K562 (cell line): ENCODE results near the gene HYPK. TPM values are rescaled to one million over a fixed set of nuclear protein-coding genes. Genes with fewer than 3 reads are reported as not detected.

ENCODE experiments used
- ATAC-seq: fragments of 200-7000 bp; cut with Tn5 transposase; 3 replicates; pipeline ENCODE4 v1.9.1; 2020; ENCODE audit warnings: moderate library complexity
- BruUV-seq: library from RNA; stranded (reverse); fragments of 400-500 nt; replicated peaks from 2 replicates; lab custom pipeline; 2021; lab: Mats Ljungman, UMichigan
- CTCF ChIA-PET: fragments of 300-600 bp; formaldehyde crosslinking; extraction: SDS; loops from one replicate; lab custom pipeline; 2021; ENCODE audit warnings: low intra/inter-chr PET ratio; lab: Yijun Ruan, JAX
- POLR2A ChIA-PET: fragments of 300-600, 350-650 bp; sonication (Branson Sonifier 250); formaldehyde crosslinking; extraction: SDS; loops from one replicate; lab custom pipeline; 2021; ENCODE audit warnings: antibody characterized with exemption, inconsistent platforms; lab: Yijun Ruan, JAX
- DNase-seq, 4 experiments: peaks; one replicate each; pipeline versions ENCODE4 v3.0.0 to v3.0.0-alpha.2; 2011 to 2018; ENCODE audit warnings: low spot score in 3 of 4, mixed read lengths in 3 of 4; ENCODE audit errors: extremely low read depth in 1 of 4
- FAIRE-seq: peaks from 2 replicates; lab custom pipeline; 2011; peaks lifted over from hg19 to GRCh38; lab: Jason Lieb, UNC
- H2AFZ ChIP-seq: 2 replicates; pipeline ENCODE4 v1.6.0; 2011; ENCODE audit warnings: low read depth, low read length, control low read depth, inconsistent platforms
- H3K27ac ChIP-seq: fragments of 200-600 bp; 3 replicates; pipeline ENCODE4 v1.8.0; 2011; ENCODE audit warnings: low read depth, mild to moderate bottlenecking, control low read depth, inconsistent platforms, low read length, moderate library complexity, mixed read lengths; ENCODE audit errors: extremely low read depth
- H3K27me3 ChIP-seq, 2 experiments: fragments of 300-600 bp in 1 of 2; 2 replicates in 1 of 2; 3 replicates in 1 of 2; pipeline versions ENCODE4 v1.6.0 to v1.8.0; 2011; ENCODE audit warnings: inconsistent platforms in 2 of 2, low read length in 2 of 2, mild to moderate bottlenecking in 1 of 2, mixed read lengths in 1 of 2, moderate library complexity in 1 of 2; ENCODE audit not compliant: control insufficient read depth in 2 of 2, insufficient read depth in 2 of 2
- H3K36me3 ChIP-seq: fragments of 300-600 bp; 3 replicates; pipeline ENCODE4 v1.8.0; 2011; ENCODE audit warnings: mild to moderate bottlenecking, low read length, inconsistent platforms; ENCODE audit not compliant: control insufficient read depth, insufficient read depth
- H3K4me1 ChIP-seq, 2 experiments: fragments of 200-600 bp in 1 of 2; replicated peaks in 1 of 2; 2 replicates in 1 of 2; 3 replicates in 1 of 2; pipeline versions ENCODE4 v1.5.1 to v1.8.0; 2011; ENCODE audit warnings: inconsistent platforms in 2 of 2, low read length in 2 of 2, mild to moderate bottlenecking in 1 of 2, mixed read lengths in 1 of 2, moderate library complexity in 1 of 2; ENCODE audit not compliant: control insufficient read depth in 2 of 2, insufficient read depth in 2 of 2
- H3K4me2 ChIP-seq: 2 replicates; pipeline ENCODE4 v1.6.1; 2011; ENCODE audit warnings: low read length, control low read depth, inconsistent platforms, mixed read lengths; ENCODE audit not compliant: insufficient read depth
- H3K4me3 ChIP-seq: fragments of 200-600 bp; sonication (generic), shearing (Covaris generic); 2 replicates; pipeline ENCODE4 v1.5.1; 2016; ENCODE audit warnings: control low read depth, inconsistent platforms
- H3K79me2 ChIP-seq: fragments of 200-600 bp; 3 replicates; pipeline ENCODE4 v1.8.0; 2011; ENCODE audit warnings: low read length, inconsistent platforms; ENCODE audit not compliant: control insufficient read depth, insufficient read depth
- H3K9ac ChIP-seq, 2 experiments: 2 replicates each; pipeline versions ENCODE4 v1.6.0 to v1.6.1; 2011; ENCODE audit warnings: low read depth in 2 of 2, low read length in 2 of 2, control low read depth in 1 of 2, inconsistent platforms in 1 of 2, mild to moderate bottlenecking in 1 of 2, mixed read lengths in 1 of 2; ENCODE audit not compliant: insufficient read depth in 1 of 2
- H3K9me1 ChIP-seq: one replicate; pipeline ENCODE4 v1.6.0; 2011; ENCODE audit warnings: inconsistent platforms, mild to moderate bottlenecking, low read length, moderate library complexity; ENCODE audit not compliant: control insufficient read depth, insufficient read depth
- H3K9me3 ChIP-seq: replicated peaks from 2 replicates; pipeline ENCODE4 v1.5.1; 2011; ENCODE audit warnings: low read depth, low read length, inconsistent platforms; ENCODE audit not compliant: control insufficient read depth, insufficient read depth
- H4K20me1 ChIP-seq: replicated peaks from 2 replicates; pipeline ENCODE4 v1.6.1; 2011; ENCODE audit warnings: low read length, inconsistent platforms, mixed read lengths; ENCODE audit not compliant: control insufficient read depth, insufficient read depth
- E2F8 ChIP-seq: fragments of 450-650 bp; IDR thresholded peaks from 2 replicates; pipeline ENCODE4 v1.7.1; 2018; ENCODE audit warnings: mild to moderate bottlenecking, low read depth; ENCODE audit not compliant: partially characterized antibody
- NR4A1 ChIP-seq, 2 experiments: fragments of 250-450 bp in 1 of 2; fragments of 450-650 bp in 1 of 2; sonication (Bioruptor Pico) in 1 of 2; IDR thresholded peaks; 2 replicates each; pipeline versions ENCODE4 v1.4.0 to v1.6.1; 2016 to 2020; ENCODE audit warnings: mild to moderate bottlenecking in 2 of 2, missing compliant biosample characterization in 1 of 2, missing genetic modification characterization in 1 of 2, moderate library complexity in 1 of 2
- POLR2A ChIP-seq: fragments of 450-650 bp; conservative IDR thresholded peaks from 2 replicates; pipeline ENCODE4 v1.6.1; 2016
- WGBS: fragments of 100-300 bp; shearing (Covaris generic); methylation state at CpG from one replicate; pipeline ENCODE4 v1.1.6; 2016; ENCODE audit warnings: low coverage, mixed read lengths; ENCODE audit not compliant: insufficient coverage; ENCODE audit errors: missing lambda C conversion rate; 5-methylcytosine and 5-hydroxymethylcytosine counted together
- in situ Hi-C: fragments of 300-500 bp; cut with MboI; formaldehyde crosslinking; loops from 4 replicates; pipeline ENCODE4 v1.15.0; 2018; ENCODE audit warnings: inconsistent platforms, mixed read lengths
- intact Hi-C: fragments of 100-400 bp; cut with micrococcal nuclease; formaldehyde crosslinking; loops from 2 replicates; pipeline ENCODE4 v1.14.2; 2022
- polyA plus RNA-seq, 8 experiments: library from polyadenylated mRNA; depleted of rRNA in 4 of 8; stranded (reverse) in 5 of 8; unstranded in 3 of 8; fragments of >200 nt; fragmentation: Nextera tagmentation in 2 of 8; fragmentation: Illumina TruSeq in 1 of 8; extraction: Ambion mirVana in 2 of 8; extraction: Trizol in 1 of 8; gene quantifications; 2 replicates each; pipeline versions ENCODE4 v1.2.1 to v1.2.3, GENCODE V29; 2011 to 2014; ENCODE audit warnings: inconsistent platforms in 1 of 8, missing spikeins in 1 of 8
- total RNA-seq, 7 experiments: library from RNA; depleted of rRNA in 6 of 7; stranded (reverse); fragments of >200 nt in 6 of 7; fragmentation: Illumina TruSeq in 2 of 7; extraction: Trizol in 2 of 7; gene quantifications; 2 replicates each; pipeline versions ENCODE4 v1.2.1 to v1.2.3, GENCODE V29; 2011 to 2021; ENCODE audit warnings: low replicate concordance in 1 of 7

HYPK gene
- total and polyA plus RNA-seq, 9 of the 15 experiments (the other 6 are each of a cell fraction or from before 2014, with no cell fraction given) = 7.2 to 28.0 (median 21.1) TPM

GRCh38 chr15:43774062-43774461 lies 26.3 kb upstream of the HYPK start:
- in situ Hi-C loops = no loop called here
- CTCF ChIA-PET = no interaction called here
- FAIRE-seq = no peak

More at GRCh38 chr15:43774062-43774461, 26.3 kb upstream of the HYPK start:
- 0 out of 3 replicates have a peak overlapping the region, but pooled peaks have one; percentile 12 for H3K27ac ChIP-seq
- no peak overlapping the region for H3K4me2 ChIP-seq
- no peak overlapping the region for H3K9ac ChIP-seq
- H3K9me1 ChIP-seq = no peaks in the 10 kb centered on the region
- H3K79me2 ChIP-seq = no peaks in the 10 kb centered on the region
- POLR2A ChIA-PET = interaction anchor here (0.8 to 3.2 kb wide), 4 partner anchors 9 to 20 kb away, joined by 3 to 12 read pairs (median 4); no protein-coding TSS in a partner anchor
- 71% methylated on average over 4 of the region's 4 CpGs for WGBS
- H3K27me3 ChIP-seq = no peaks in the 10 kb centered on the region
- no TSS peak for BruUV-seq
- H4K20me1 ChIP-seq = no peaks in the 10 kb centered on the region; the same call in 1 of the 2 replicates
- H3K4me3 ChIP-seq = no peak overlapping the region
- intact Hi-C loops = no loop called here
- no peak for ATAC-seq
- no peaks in the 10 kb centered on the region for H3K9me3 ChIP-seq
- no peak overlapping the region for H2AFZ ChIP-seq
- DNase-seq = no peak
- TF ChIP-seq POLR2A (0 out of 2 replicates have a peak, but pooled peaks have one; percentile 1), E2F8 (peak; percentile 23), NR4A1 (CRISPR knock-in tag; IDR thresholded peaks at IDR 0.05) (no peak), NR4A1 (tag; IDR thresholded peaks at IDR 0.05) (no peak)
- peaks cover 2 to 16% of the 10 kb centered on the region in 2 experiments; a peak in 4 of 5 replicates for H3K4me1 ChIP-seq
- H3K36me3 ChIP-seq = peaks cover 50% of the 10 kb centered on the region
